Heart left ventricle (tissue), 16 donors: ENCODE measurements around the gene ZNF280D. TPM values are rescaled to one million over a fixed set of nuclear protein-coding genes. Genes with fewer than 3 reads are reported as not detected.

Source experiments
- ATAC-seq, 4 donors: fragments of 200-7000 bp; cut with Tn5 transposase; one replicate each; pipeline ENCODE4 v1.9.1; 2020 to 2022; ENCODE audit warnings: moderate library complexity in 4 of 4, mild to moderate bottlenecking in 3 of 4, moderate number of reproducible peaks in 1 of 4
- DNase-seq, 5 donors: peaks; one replicate each; pipeline ENCODE4 v3.0.0-alpha.2; 2020
- H3K27ac ChIP-seq, 12 donors: fragments of 200-600 bp; sonication (generic) in 4 of 12; one replicate each; pipeline versions ENCODE4 v1.5.0 to v1.8.0; 2016 to 2022; ENCODE audit warnings: mild to moderate bottlenecking in 2 of 12
- H3K27me3 ChIP-seq, 9 donors: fragments of 200-600 bp; sonication (generic) in 2 of 9; one replicate each; pipeline versions ENCODE4 v1.5.1 to v1.8.0; 2016 to 2022; ENCODE audit warnings: mild to moderate bottlenecking in 3 of 9
- H3K36me3 ChIP-seq, 9 donors: fragments of 200-600 bp; sonication (generic) in 2 of 9; one replicate each; pipeline versions ENCODE4 v1.5.0 to v1.8.0; 2018 to 2022; ENCODE audit warnings: mild to moderate bottlenecking in 2 of 9
- H3K4me1 ChIP-seq, 12 donors: fragments of 200-600 bp; sonication (generic) in 4 of 12; one replicate each; pipeline versions ENCODE4 v1.5.0 to v1.8.0; 2016 to 2022; ENCODE audit warnings: mild to moderate bottlenecking in 3 of 12
- H3K4me3 ChIP-seq, 12 donors: fragments of 200-600 bp; sonication (generic) in 4 of 12; one replicate each; pipeline versions ENCODE4 v1.5.0 to v1.8.0; 2017 to 2022; ENCODE audit warnings: mild to moderate bottlenecking in 9 of 12, moderate library complexity in 4 of 12
- H3K9me3 ChIP-seq, 12 donors: fragments of 200-600 bp; sonication (generic) in 4 of 12; one replicate each; pipeline versions ENCODE4 v1.5.0 to v1.8.0; 2016 to 2022; ENCODE audit warnings: mild to moderate bottlenecking in 1 of 12
- POLR2A ChIP-seq, 2 donors: fragments of 450-650 bp; IDR thresholded peaks; one replicate each; pipeline ENCODE4 v1.6.1; 2017; ENCODE audit warnings: antibody characterized with exemption in 2 of 2, mild to moderate bottlenecking in 2 of 2, moderate library complexity in 2 of 2
- WGBS, 4 donors: extraction: QIAGEN DNeasy Blood & Tissue Kit in 2 of 4; methylation state at CpG; one replicate each; pipeline versions ENCODE4 v1.1.5 to v1.1.7; 2013 to 2018; 5-methylcytosine and 5-hydroxymethylcytosine counted together
- intact Hi-C, 10 donors: fragments of 100-400 bp; cut with DNase I; formaldehyde crosslinking; loops; one replicate each; pipeline versions ENCODE4 v1.11.1 to v1.14.2; 2022
- polyA plus RNA-seq, 2 donors: library from polyadenylated mRNA; stranded (reverse); fragments of 200-250 nt; gene quantifications; one replicate each; pipeline ENCODE4 v1.2.3, GENCODE V29; 2013
- total RNA-seq, 9 donors: library from RNA; depleted of rRNA in 2 of 9; stranded (reverse); fragments of >200 nt in 2 of 9; fragmentation: NEBNext Ultra II Directional in 3 of 9; extraction: Animal tissue kit (Norgen Biotek cat#: 25700) in 3 of 9; gene quantifications; one replicate each; pipeline versions ENCODE4 v1.1.0 to v1.2.4, GENCODE V29; 2016 to 2023
- TF ChIP-seq, protein P1 (sequence below), 12 donors: fragments of 200-600 bp; sonication (generic) in 4 of 12; IDR thresholded peaks; one replicate each; pipeline versions ENCODE4 v1.5.0 to v1.8.0; 2018 to 2022; ENCODE audit warnings: antibody characterized with exemption in 12 of 12, mild to moderate bottlenecking in 5 of 12
- donor health status: ischemic (EF 13 %, LVEDD 7.1; RV severe dilation, severe dysfunction).
- donor health status: healthy with polysubstance abuse.
- donor health status: DM: no; HTN: yes; CAD: no.
- donor health status: DM: no; HTN: no; CAD: no.
- donor health status: ischemic (EF 25% LVEDD 6.9; RV normal size, moderate dysfunction).
- donor health status: ischemic (EF 25% LVEDD 5.7; RV mildly dilated, moderate dysfunction).
- donor health status: healthy.
- donor health status: DM: yes; HTN: yes; CAD: no.
- donor health status: ischemic (EF 35%, LVEDD 5.7; RV mildly dilated, moderate dysfunction).
- donor health status: nonischemic (EF 11% LVEDD 7.7; RV severe dilation, severe dysfunction).
- donor health status: DM: yes; HTN: yes; CAD: no.
- donor health status: PGD.
- donor health status: ischemic (EF 29% LVEDD 5.4; RV normal size, mild dysfunction).
- donor health status: nonischemic (EF 23%, LVEDD 6.1; RV moderate dilation, normal function).

The ZNF280D gene
- total and polyA plus RNA-seq, 11 donors = 7.0 to 32.8 (median 23.4) TPM

DNA sequence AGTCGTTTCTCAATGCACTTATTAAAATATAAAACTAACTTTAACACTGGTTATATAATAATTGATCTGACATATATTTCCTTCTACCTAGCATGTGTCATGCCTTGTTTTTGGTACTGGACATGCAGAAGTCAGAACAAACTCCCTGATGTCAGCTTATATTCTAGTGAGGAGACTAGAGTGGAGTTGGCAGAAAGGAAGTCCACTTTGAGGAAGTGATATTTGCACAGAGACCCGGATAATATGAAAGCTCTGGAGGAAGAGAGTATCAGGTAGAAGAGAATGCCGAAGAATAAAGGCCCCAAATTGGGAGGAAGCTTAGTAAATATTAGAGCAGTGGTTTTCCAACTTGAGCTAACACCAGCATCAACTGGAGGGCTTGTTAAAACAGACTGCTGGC is 24.6 kb upstream of the ZNF280D start:
- H3K9me3 ChIP-seq = no peaks in the 10 kb centered on the region
- intact Hi-C loops = no loop called here
- H3K4me1 ChIP-seq = peaks cover 0 to 30% (median 6%) of the 10 kb centered on the region in 12 donors
- no peak overlapping the region for H3K4me3 ChIP-seq
- 75 to 83% (median 78%) methylated on average over 3 of the region's 3 CpGs for WGBS, 4 donors
- no peaks in the 10 kb centered on the region for H3K27me3 ChIP-seq
- H3K27ac ChIP-seq = peak overlapping the region in 1 of 12 donors; percentile 11
- no peak for DNase-seq
- no peaks in the 10 kb centered on the region for H3K36me3 ChIP-seq
- TF ChIP-seq, protein P1, sequence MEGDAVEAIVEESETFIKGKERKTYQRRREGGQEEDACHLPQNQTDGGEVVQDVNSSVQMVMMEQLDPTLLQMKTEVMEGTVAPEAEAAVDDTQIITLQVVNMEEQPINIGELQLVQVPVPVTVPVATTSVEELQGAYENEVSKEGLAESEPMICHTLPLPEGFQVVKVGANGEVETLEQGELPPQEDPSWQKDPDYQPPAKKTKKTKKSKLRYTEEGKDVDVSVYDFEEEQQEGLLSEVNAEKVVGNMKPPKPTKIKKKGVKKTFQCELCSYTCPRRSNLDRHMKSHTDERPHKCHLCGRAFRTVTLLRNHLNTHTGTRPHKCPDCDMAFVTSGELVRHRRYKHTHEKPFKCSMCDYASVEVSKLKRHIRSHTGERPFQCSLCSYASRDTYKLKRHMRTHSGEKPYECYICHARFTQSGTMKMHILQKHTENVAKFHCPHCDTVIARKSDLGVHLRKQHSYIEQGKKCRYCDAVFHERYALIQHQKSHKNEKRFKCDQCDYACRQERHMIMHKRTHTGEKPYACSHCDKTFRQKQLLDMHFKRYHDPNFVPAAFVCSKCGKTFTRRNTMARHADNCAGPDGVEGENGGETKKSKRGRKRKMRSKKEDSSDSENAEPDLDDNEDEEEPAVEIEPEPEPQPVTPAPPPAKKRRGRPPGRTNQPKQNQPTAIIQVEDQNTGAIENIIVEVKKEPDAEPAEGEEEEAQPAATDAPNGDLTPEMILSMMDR (IDR thresholded peaks at IDR 0.05) = no peak
- TF ChIP-seq POLR2A (IDR thresholded peaks at IDR 0.05) = no peak
- no peak for ATAC-seq

DNA sequence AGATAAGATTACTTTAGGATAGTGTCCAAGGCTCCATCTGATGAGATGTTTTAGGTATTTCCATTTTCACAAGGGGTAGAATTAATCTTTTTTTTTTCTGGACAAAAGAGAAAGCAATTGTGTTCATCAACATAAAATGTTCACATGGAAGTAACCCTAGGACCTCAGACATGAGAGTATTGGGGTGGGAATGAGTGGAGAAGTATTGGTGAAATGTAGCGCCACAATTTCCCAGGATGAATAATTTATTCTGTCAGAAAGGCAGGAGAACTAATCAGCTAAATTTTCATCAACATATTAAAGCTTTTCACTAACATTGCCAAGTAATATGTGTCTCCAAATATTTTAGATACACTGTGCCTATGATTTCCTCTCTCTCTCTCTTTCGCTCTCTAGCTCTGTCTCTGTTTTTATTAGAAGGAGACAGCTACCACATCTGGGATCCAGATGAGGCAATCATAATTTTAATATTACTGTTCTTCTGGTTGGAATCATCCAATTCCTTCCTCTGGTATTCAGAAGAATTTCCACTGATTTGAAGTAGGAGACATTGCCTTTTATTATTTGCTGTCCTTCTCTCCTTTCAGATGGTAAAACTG is 21.6 kb upstream of the ZNF280D start:
- TF ChIP-seq, protein P1 (IDR thresholded peaks at IDR 0.05) = no peak
- TF ChIP-seq POLR2A (IDR thresholded peaks at IDR 0.05) = no peak
- DNase-seq (no peak), ATAC-seq (no peak)
- no peaks in the 10 kb centered on the region for H3K36me3 ChIP-seq
- H3K4me1 ChIP-seq = peaks cover 0 to 21% (median 1%) of the 10 kb centered on the region in 12 donors
- WGBS, 4 donors = 74 to 91% (median 82%) methylated on average over 2 of the region's 2 CpGs
- no peak overlapping the region for H3K4me3 ChIP-seq
- H3K9me3 ChIP-seq = no peaks in the 10 kb centered on the region
- intact Hi-C loops = no loop called here
- H3K27me3 ChIP-seq = no peaks in the 10 kb centered on the region
- no peak overlapping the region for H3K27ac ChIP-seq

DNA sequence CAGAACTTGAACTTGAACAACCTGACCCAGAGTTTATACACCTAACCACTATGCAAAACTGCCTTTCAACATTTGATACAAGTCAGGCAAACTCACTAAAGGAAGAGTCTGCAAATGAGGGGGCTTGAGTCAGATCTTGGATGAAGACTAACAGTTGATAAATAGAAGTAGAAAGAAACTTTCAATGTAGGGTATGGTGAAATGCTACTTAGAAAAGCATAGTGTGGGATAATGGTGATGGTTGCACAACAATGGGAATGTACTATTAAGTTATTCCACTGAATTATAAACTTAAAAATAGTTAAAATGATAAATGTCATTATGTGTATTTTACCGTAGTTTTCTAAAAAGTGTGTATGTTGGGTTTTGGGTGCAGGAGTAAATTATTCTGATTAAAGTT is 19.7 kb upstream of the ZNF280D start:
- H3K27me3 ChIP-seq = no peaks in the 10 kb centered on the region
- intact Hi-C loops = no loop called here
- ATAC-seq (no peak), DNase-seq (no peak)
- no peak overlapping the region for H3K27ac ChIP-seq
- no peak overlapping the region for H3K4me3 ChIP-seq
- H3K36me3 ChIP-seq = no peaks in the 10 kb centered on the region
- TF ChIP-seq POLR2A (IDR thresholded peaks at IDR 0.05) = no peak
- TF ChIP-seq, protein P1 (IDR thresholded peaks at IDR 0.05) = no peak
- H3K9me3 ChIP-seq = no peaks in the 10 kb centered on the region
- peaks cover 0 to 6% (median 0%) of the 10 kb centered on the region in 12 donors for H3K4me1 ChIP-seq
- 98 to 100% (median 99%) methylated on average over 1 of the region's 1 CpG for WGBS, 4 donors

DNA sequence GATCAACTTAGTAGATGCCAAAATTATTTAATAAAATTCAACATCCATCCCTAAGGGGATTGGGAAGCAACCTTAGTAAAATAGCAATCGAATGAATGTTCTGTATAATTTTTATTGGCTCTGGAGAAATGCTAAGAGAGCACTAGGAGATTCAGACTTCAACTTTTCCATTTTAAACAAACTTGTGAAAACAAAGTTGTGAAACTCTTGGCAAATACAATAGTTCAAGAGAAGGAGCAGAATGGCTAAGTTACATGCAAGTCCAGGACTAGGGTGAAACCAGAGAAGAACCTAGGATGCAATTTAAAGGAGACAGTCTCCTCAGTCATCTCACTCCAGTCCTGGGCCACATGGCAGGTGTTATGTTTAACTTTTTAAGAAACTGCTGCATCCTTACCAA is 16.7 kb upstream of the ZNF280D start:
- TF ChIP-seq, protein P1 (IDR thresholded peaks at IDR 0.05) = no peak
- TF ChIP-seq POLR2A (IDR thresholded peaks at IDR 0.05) = no peak
- ATAC-seq = peak in 1 of 4 donors; percentile 52

More for the DNA sequence above, 16.7 kb upstream of the ZNF280D start:
- WGBS, 4 donors = 68 to 77% (median 73%) methylated on average over 1 of the region's 1 CpG
- no peak for DNase-seq
- no peak overlapping the region for H3K27ac ChIP-seq
- intact Hi-C loops = no loop called here
- no peaks in the 10 kb centered on the region for H3K4me1 ChIP-seq
- H3K4me3 ChIP-seq = no peak overlapping the region
- H3K27me3 ChIP-seq = no peaks in the 10 kb centered on the region
- no peaks in the 10 kb centered on the region for H3K36me3 ChIP-seq
- H3K9me3 ChIP-seq = no peaks in the 10 kb centered on the region
